ENCODE data around the gene CYP4Z1. TPM values are rescaled to one million over a fixed set of nuclear protein-coding genes. Genes with fewer than 3 reads are reported as not detected.
"Not testable (repeated sequence)": the region's sequence is repeated elsewhere in the genome, so short reads cannot be mapped to it uniquely, and the experiment has no call there.

The CYP4Z1 gene
- total and polyA plus RNA-seq, 2 donors (not counting 1 experiment from before 2014, with no cell fraction given), result not detected

- not testable (repeated sequence) for H3K27ac Mint-ChIP-seq
Measured at GRCh38 chr1:47109482-47109881, 42.5 kb downstream of the CYP4Z1 start.

GRCh38 chr1:47113178-47113577 is 46.1 kb downstream of the CYP4Z1 start:
- Histone ChIP-seq H2AFZ (ENCODE audit: insufficient read depth, low read depth, low read length, poor library complexity, severe bottlenecking) (no peak overlapping the region), H4K20me1 (ENCODE audit: control insufficient read depth, insufficient read depth, low read length, poor library complexity, severe bottlenecking) (no peaks in the 10 kb centered on the region), H3K4me1 (ENCODE audit: control insufficient read depth in 2 of 2, insufficient read depth in 2 of 2, low read length in 2 of 2) (no peaks in the 10 kb centered on the region), H3K79me2 (ENCODE audit: control insufficient read depth, insufficient read depth, low read length) (no peaks in the 10 kb centered on the region), H3K27ac (ENCODE audit: low read length in 2 of 2) (no peak overlapping the region), H3K27me3 (replicated peaks in 1 of 4; ENCODE audit: control extremely low read depth in 1 of 4, control insufficient read depth in 3 of 4, insufficient read depth in 4 of 4, low read length in 3 of 4) (no peaks in the 10 kb centered on the region), H3K4me3 (ENCODE audit: control extremely low read depth in 1 of 5, extremely low read depth in 1 of 5, insufficient read depth in 1 of 5, low read depth in 2 of 5, low read length in 4 of 5) (no peak overlapping the region), H3K9ac (ENCODE audit: low read length) (no peak overlapping the region), H3K9me3 (ENCODE audit: control extremely low read depth in 1 of 3, control insufficient read depth in 2 of 3, insufficient read depth in 1 of 3, low read length in 2 of 3) (no peaks in the 10 kb centered on the region), H3K36me3 (replicated peaks in 1 of 2; ENCODE audit: control extremely low read depth in 1 of 2, control insufficient read depth in 1 of 2, extremely low read depth in 1 of 2, insufficient read depth in 2 of 2, low read length in 1 of 2) (no peaks in the 10 kb centered on the region), H3K4me2 (replicated peaks; ENCODE audit: low read depth, low read length, poor library complexity, severe bottlenecking) (no peak overlapping the region)
- Mint-ChIP-seq H3K9me3 (ENCODE audit: insufficient read depth) (no peaks in the 10 kb centered on the region), H3K27me3 (peaks cover 24% of the 10 kb centered on the region), H3K27ac (no peak overlapping the region), H3K4me1 (no peaks in the 10 kb centered on the region), H3K4me3 (no peak overlapping the region)
- POLR2A ChIA-PET, result no interaction called here
- DNase-seq (no peak), ATAC-seq (ENCODE audit: low read depth) (no peak)
- TF ChIP-seq CTCF (IDR thresholded peaks at IDR 0.05), result no peak
- no peak for TF ChIP-seq EZH2 (IDR thresholded peaks at IDR 0.05; ENCODE audit: borderline replicate concordance, insufficient read depth, low read depth, low read length, poor library complexity, severe bottlenecking)
- CTCF ChIA-PET, result no interaction called here
- 95% methylated on average over 2 of the region's 4 CpGs for WGBS (ENCODE audit: insufficient coverage)
- intact Hi-C loops (cut with micrococcal nuclease), result no loop called here

More at GRCh38 chr1:47109482-47109881, 42.5 kb downstream of the CYP4Z1 start:
- H3K4me1 ChIP-seq (ENCODE audit: control insufficient read depth in 2 of 2, insufficient read depth in 2 of 2, low read length in 2 of 2); H3K9me3 ChIP-seq (ENCODE audit: control extremely low read depth in 1 of 3, control insufficient read depth in 2 of 3, insufficient read depth in 1 of 3, low read length in 2 of 3); H3K4me1 Mint-ChIP-seq; H2AFZ ChIP-seq (ENCODE audit: insufficient read depth, low read depth, low read length, poor library complexity, severe bottlenecking); ATAC-seq (ENCODE audit: low read depth); CTCF ChIA-PET; H3K4me3 ChIP-seq (ENCODE audit: control extremely low read depth in 1 of 5, extremely low read depth in 1 of 5, insufficient read depth in 1 of 5, low read depth in 2 of 5, low read length in 4 of 5); POLR2A ChIA-PET; DNase-seq; intact Hi-C loops (cut with micrococcal nuclease); H3K79me2 ChIP-seq (ENCODE audit: control insufficient read depth, insufficient read depth, low read length); H3K4me2 ChIP-seq (replicated peaks; ENCODE audit: low read depth, low read length, poor library complexity, severe bottlenecking); H3K36me3 ChIP-seq (replicated peaks in 1 of 2; ENCODE audit: control extremely low read depth in 1 of 2, control insufficient read depth in 1 of 2, extremely low read depth in 1 of 2, insufficient read depth in 2 of 2, low read length in 1 of 2); H3K9me3 Mint-ChIP-seq (ENCODE audit: insufficient read depth); H3K9ac ChIP-seq (ENCODE audit: low read length); H4K20me1 ChIP-seq (ENCODE audit: control insufficient read depth, insufficient read depth, low read length, poor library complexity, severe bottlenecking); H3K27ac ChIP-seq (ENCODE audit: low read length in 2 of 2); H3K4me3 Mint-ChIP-seq; H3K27me3 ChIP-seq (replicated peaks in 1 of 4; ENCODE audit: control extremely low read depth in 1 of 4, control insufficient read depth in 3 of 4, insufficient read depth in 4 of 4, low read length in 3 of 4): not testable (repeated sequence)
- H3K27me3 Mint-ChIP-seq, result peaks cover 14% of the 10 kb centered on the region

GRCh38 chr1:47121039-47121438 is 54.0 kb downstream of the CYP4Z1 start:
- H3K9me3 ChIP-seq (ENCODE audit: control extremely low read depth in 1 of 3, control insufficient read depth in 2 of 3, insufficient read depth in 1 of 3, low read length in 2 of 3); CTCF ChIA-PET; H3K9ac ChIP-seq (ENCODE audit: low read length); H3K9me3 Mint-ChIP-seq (ENCODE audit: insufficient read depth); H2AFZ ChIP-seq (ENCODE audit: insufficient read depth, low read depth, low read length, poor library complexity, severe bottlenecking); H4K20me1 ChIP-seq (ENCODE audit: control insufficient read depth, insufficient read depth, low read length, poor library complexity, severe bottlenecking); H3K4me1 Mint-ChIP-seq; H3K4me2 ChIP-seq (replicated peaks; ENCODE audit: low read depth, low read length, poor library complexity, severe bottlenecking); H3K4me3 Mint-ChIP-seq; H3K27ac ChIP-seq (ENCODE audit: low read length in 2 of 2); intact Hi-C loops (cut with micrococcal nuclease); H3K4me3 ChIP-seq (ENCODE audit: control extremely low read depth in 1 of 5, extremely low read depth in 1 of 5, insufficient read depth in 1 of 5, low read depth in 2 of 5, low read length in 4 of 5); H3K79me2 ChIP-seq (ENCODE audit: control insufficient read depth, insufficient read depth, low read length); DNase-seq; H3K27me3 ChIP-seq (replicated peaks in 1 of 4; ENCODE audit: control extremely low read depth in 1 of 4, control insufficient read depth in 3 of 4, insufficient read depth in 4 of 4, low read length in 3 of 4); ATAC-seq (ENCODE audit: low read depth); H3K4me1 ChIP-seq (ENCODE audit: control insufficient read depth in 2 of 2, insufficient read depth in 2 of 2, low read length in 2 of 2); H3K36me3 ChIP-seq (replicated peaks in 1 of 2; ENCODE audit: control extremely low read depth in 1 of 2, control insufficient read depth in 1 of 2, extremely low read depth in 1 of 2, insufficient read depth in 2 of 2, low read length in 1 of 2); H3K27ac Mint-ChIP-seq: not testable (repeated sequence)
- WGBS (ENCODE audit: insufficient coverage), result 100% methylated on average over 1 of the region's 1 CpG
- H3K27me3 Mint-ChIP-seq, result peaks cover 14% of the 10 kb centered on the region
- POLR2A ChIA-PET, result interaction anchor here (0.5 kb wide), 1 partner anchor 775 kb away, joined by 4 read pairs; no protein-coding TSS in a partner anchor

All from B cell (primary cell).